ENCODE results near the gene ZNF143. TPM values are rescaled to one million over a fixed set of nuclear protein-coding genes. Genes with fewer than 3 reads are reported as not detected.

The ZNF143 gene
- total and polyA plus RNA-seq, 10 of the 15 experiments (the other 5 are each of a cell fraction or from before 2014, with no cell fraction given), result 13.6 to 48.7 (median 19.4) TPM

- no peak for DNase-seq (ENCODE audit: low read depth, low spot score)
- FAIRE-seq, result no peak
- ChIA-PET SMC1A (ENCODE audit: uncharacterized antibody, unreplicated experiment) (interaction anchor here (1.0 kb wide), 1 partner anchor 41 kb away, joined by 4 read pairs; no protein-coding TSS in a partner anchor), CTCF (interaction anchor here (1.2 to 3.2 kb wide), 3 partner anchors 10 to 84 kb away, joined by 3 to 7 read pairs (median 3); no protein-coding TSS in a partner anchor), RAD21 (ENCODE audit: unreplicated experiment) (no interaction called here), POLR2A (no interaction called here)
- BruUV-seq (replicated peaks), result no TSS peak
- H3K4me3 ChIP-seq, result no peak overlapping the region
- no peak overlapping the region for H3K27ac ChIP-seq (ENCODE audit: control insufficient read depth, insufficient read depth)
- H3K79me2 ChIP-seq (ENCODE audit: control insufficient read depth, insufficient read depth, low read length), result no peaks in the 10 kb centered on the region
- H3K9me3 ChIP-seq (replicated peaks; ENCODE audit: control insufficient read depth, insufficient read depth, low read length), result no peaks in the 10 kb centered on the region
- H3K9ac ChIP-seq (ENCODE audit: control insufficient read depth, insufficient read depth, low read length), result no peak overlapping the region
- H3K27me3 ChIP-seq (replicated peaks in 1 of 2; ENCODE audit: control insufficient read depth in 2 of 2, insufficient read depth in 2 of 2, low read length in 1 of 2), result no peaks in the 10 kb centered on the region
- H3K4me1 ChIP-seq (ENCODE audit: control insufficient read depth, insufficient read depth, low read length), result no peaks in the 10 kb centered on the region
- in situ Hi-C loops (cut with MboI), result no loop called here
- intact Hi-C loops (cut with micrococcal nuclease; ENCODE audit: unreplicated experiment), result no loop called here
- 84% methylated on average over 12 of the region's 12 CpGs for WGBS (ENCODE audit: insufficient coverage, insufficient replicate concordance, low lambda C conversion rate, missing lambda C conversion rate)
- no peak overlapping the region for H3K4me2 ChIP-seq (ENCODE audit: control insufficient read depth, insufficient read depth)
- peaks cover 2 to 4% of the 10 kb centered on the region in 2 experiments; a peak in 3 of 4 replicates for H3K36me3 ChIP-seq (ENCODE audit: control insufficient read depth in 2 of 2, insufficient read depth in 2 of 2, low read length in 1 of 2)
- H2AFZ ChIP-seq (ENCODE audit: control insufficient read depth, low read depth, low read length), result no peak overlapping the region
- ATAC-seq, result no peak
- no peaks in the 10 kb centered on the region for H4K20me1 ChIP-seq (ENCODE audit: control insufficient read depth, insufficient read depth)
- TF ChIP-seq JUNB (IDR thresholded peaks at IDR 0.05), result no peak
- TF ChIP-seq RBBP5 (conservative IDR thresholded peaks at IDR 0.05), result no peak
- TF ChIP-seq, protein P1, sequence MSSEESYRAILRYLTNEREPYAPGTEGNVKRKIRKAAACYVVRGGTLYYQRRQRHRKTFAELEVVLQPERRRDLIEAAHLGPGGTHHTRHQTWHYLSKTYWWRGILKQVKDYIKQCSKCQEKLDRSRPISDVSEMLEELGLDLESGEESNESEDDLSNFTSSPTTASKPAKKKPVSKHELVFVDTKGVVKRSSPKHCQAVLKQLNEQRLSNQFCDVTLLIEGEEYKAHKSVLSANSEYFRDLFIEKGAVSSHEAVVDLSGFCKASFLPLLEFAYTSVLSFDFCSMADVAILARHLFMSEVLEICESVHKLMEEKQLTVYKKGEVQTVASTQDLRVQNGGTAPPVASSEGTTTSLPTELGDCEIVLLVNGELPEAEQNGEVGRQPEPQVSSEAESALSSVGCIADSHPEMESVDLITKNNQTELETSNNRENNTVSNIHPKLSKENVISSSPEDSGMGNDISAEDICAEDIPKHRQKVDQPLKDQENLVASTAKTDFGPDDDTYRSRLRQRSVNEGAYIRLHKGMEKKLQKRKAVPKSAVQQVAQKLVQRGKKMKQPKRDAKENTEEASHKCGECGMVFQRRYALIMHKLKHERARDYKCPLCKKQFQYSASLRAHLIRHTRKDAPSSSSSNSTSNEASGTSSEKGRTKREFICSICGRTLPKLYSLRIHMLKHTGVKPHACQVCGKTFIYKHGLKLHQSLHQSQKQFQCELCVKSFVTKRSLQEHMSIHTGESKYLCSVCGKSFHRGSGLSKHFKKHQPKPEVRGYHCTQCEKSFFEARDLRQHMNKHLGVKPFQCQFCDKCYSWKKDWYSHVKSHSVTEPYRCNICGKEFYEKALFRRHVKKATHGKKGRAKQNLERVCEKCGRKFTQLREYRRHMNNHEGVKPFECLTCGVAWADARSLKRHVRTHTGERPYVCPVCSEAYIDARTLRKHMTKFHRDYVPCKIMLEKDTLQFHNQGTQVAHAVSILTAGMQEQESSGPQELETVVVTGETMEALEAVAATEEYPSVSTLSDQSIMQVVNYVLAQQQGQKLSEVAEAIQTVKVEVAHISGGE (CRISPR knock-in tag; IDR thresholded peaks at IDR 0.05), result no peak
- TF ChIP-seq BACH1 (IDR thresholded peaks at IDR 0.05; ENCODE audit: borderline replicate concordance), result no peak
- no peak for TF ChIP-seq MTA3 (IDR thresholded peaks at IDR 0.05; ENCODE audit: borderline replicate concordance, low read length)
- no peak for TF ChIP-seq RAD21 (IDR thresholded peaks at IDR 0.05; ENCODE audit: insufficient read depth, low read depth, low read length)
- no peak for TF ChIP-seq FOXM1 (IDR thresholded peaks at IDR 0.05; ENCODE audit: low read depth, low read length)
- TF ChIP-seq IRF5 (IDR thresholded peaks at IDR 0.05; ENCODE audit: borderline replicate concordance), result no peak
- TF ChIP-seq ZNF207 (IDR thresholded peaks at IDR 0.05; ENCODE audit: borderline replicate concordance), result no peak
- TF ChIP-seq GATAD2B (conservative IDR thresholded peaks at IDR 0.05; ENCODE audit: low read depth), result no peak
- TF ChIP-seq HCFC1 (IDR thresholded peaks at IDR 0.05; ENCODE audit: low read length), result no peak
- no peak for TF ChIP-seq NFIC (IDR thresholded peaks at IDR 0.05; ENCODE audit: low read depth, low read length)
- TF ChIP-seq NFYA (IDR thresholded peaks at IDR 0.05; ENCODE audit: borderline replicate concordance, low read depth, low read length), result no peak
- no peak for TF ChIP-seq PAX5 (IDR thresholded peaks at IDR 0.05; ENCODE audit: borderline replicate concordance, low read depth, low read length)
- no peak for TF ChIP-seq CTCF (IDR thresholded peaks at IDR 0.05 in 2 of 3, conservative IDR thresholded peaks at IDR 0.05 in 1 of 3; ENCODE audit: control insufficient read depth in 2 of 3, extremely low read depth in 1 of 3, insufficient read depth in 1 of 3, low read depth in 3 of 3, low read length in 3 of 3)
- TF ChIP-seq, protein P2, sequence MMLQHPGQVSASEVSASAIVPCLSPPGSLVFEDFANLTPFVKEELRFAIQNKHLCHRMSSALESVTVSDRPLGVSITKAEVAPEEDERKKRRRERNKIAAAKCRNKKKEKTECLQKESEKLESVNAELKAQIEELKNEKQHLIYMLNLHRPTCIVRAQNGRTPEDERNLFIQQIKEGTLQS (IDR thresholded peaks at IDR 0.05; ENCODE audit: borderline replicate concordance, extremely low read depth, low read depth, low read length), result no peak
- TF ChIP-seq SIX5 (IDR thresholded peaks at IDR 0.05; ENCODE audit: low read depth, low read length, severe bottlenecking), result no peak
Measured at GRCh38 chr11:9528573-9529333, 67.9 kb downstream of the ZNF143 start.
